Thyroid gland (tissue), 4 donors: Measurements from ENCODE around the gene SEMA3A.

Experiments
- CTCF ChIP-seq, 6 experiments: fragments of 200-600 bp in 3 of 6; fragments of 450-650 bp in 3 of 6; sonication (generic) in 3 of 6; IDR thresholded peaks; one replicate each; pipeline ENCODE4 v1.5.1; 2016 to 2019; ENCODE audit warnings: antibody characterized with exemption in 6 of 6, mild to moderate bottlenecking in 2 of 6, inconsistent platforms in 1 of 6, moderate library complexity in 1 of 6
- POLR2A ChIP-seq, 2 donors: fragments of 450-650 bp; IDR thresholded peaks; one replicate each; pipeline ENCODE4 v1.6.1; 2017; ENCODE audit warnings: antibody characterized with exemption in 2 of 2, mild to moderate bottlenecking in 2 of 2, moderate library complexity in 1 of 2

DNA sequence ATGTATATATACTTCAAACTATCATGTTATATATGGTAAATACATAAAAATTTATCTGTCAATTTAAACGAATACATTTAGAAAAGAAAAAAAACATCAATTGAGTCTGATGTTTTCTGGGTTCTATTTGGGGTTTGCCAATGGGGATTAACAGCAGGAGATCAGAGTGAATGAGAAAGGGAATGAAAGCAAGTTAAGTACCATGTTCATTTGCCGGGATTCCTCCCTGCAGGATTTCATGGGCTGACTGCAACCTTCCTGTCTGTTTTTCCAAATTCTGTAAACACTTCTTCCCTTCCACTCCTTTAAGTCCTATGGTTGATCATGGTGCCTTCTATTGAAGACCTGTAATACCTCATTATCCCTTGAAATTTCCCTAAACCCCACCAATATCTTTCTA, 33.9 kb upstream of the SEMA3A start:
- no peak for TF ChIP-seq CTCF (IDR thresholded peaks at IDR 0.05)
- TF ChIP-seq POLR2A (IDR thresholded peaks at IDR 0.05), result no peak
